HepG2 (cell line): ENCODE measurements around the gene ABCB8. TPM values are rescaled to one million over a fixed set of nuclear protein-coding genes. Genes with fewer than 3 reads are reported as not detected.

Experiments used
- AGO2 ChIP-seq: fragments of 200-400 bp; formaldehyde crosslinking; optimal IDR thresholded peaks from 2 replicates; pipeline ENCODE3; 2017; ENCODE audit warnings: mild to moderate bottlenecking, low read depth, low read length, moderate library complexity
- HDAC2 ChIP-seq: sonication (generic); formaldehyde crosslinking; IDR thresholded peaks from 2 replicates; pipeline ENCODE4 v1.4.0; 2020; ENCODE audit warnings: missing genetic modification reagents
- ISL2 ChIP-seq: sonication (generic); formaldehyde crosslinking; IDR thresholded peaks from 2 replicates; pipeline ENCODE4 v1.5.0; 2020; ENCODE audit warnings: missing genetic modification reagents
- KDM2A ChIP-seq: sonication (generic); formaldehyde crosslinking; IDR thresholded peaks from 2 replicates; pipeline ENCODE4 v1.4.0; 2020; ENCODE audit warnings: low read depth, missing genetic modification reagents, borderline replicate concordance
- MAFK ChIP-seq, 2 experiments: IDR thresholded peaks in 1 of 2; conservative IDR thresholded peaks in 1 of 2; 2 replicates each; pipeline ENCODE4 v1.6.1; 2011; ENCODE audit warnings: improper control_type of control experiment in 2 of 2, low read length in 2 of 2
- MAX ChIP-seq: IDR thresholded peaks from 2 replicates; pipeline ENCODE4 v1.6.1; 2012; ENCODE audit warnings: inconsistent platforms
- MED8 ChIP-seq: sonication (generic); formaldehyde crosslinking; IDR thresholded peaks from 2 replicates; pipeline ENCODE4 v1.8.1; 2023; ENCODE audit warnings: mild to moderate bottlenecking, missing genetic modification reagents; ENCODE audit not compliant: insufficient replicate concordance
- MTF1 ChIP-seq: sonication (generic); formaldehyde crosslinking; IDR thresholded peaks from 2 replicates; pipeline ENCODE4 v1.5.0; 2020; ENCODE audit warnings: missing genetic modification reagents
- NONO ChIP-seq, 2 experiments: fragments of 450-650 bp in 1 of 2; sonication (generic) in 1 of 2; formaldehyde crosslinking in 1 of 2; IDR thresholded peaks in 1 of 2; conservative IDR thresholded peaks in 1 of 2; 2 replicates each; pipeline versions ENCODE4 v1.6.1 to v1.8.0; 2017 to 2022; ENCODE audit warnings: mild to moderate bottlenecking in 1 of 2, missing genetic modification reagents in 1 of 2, moderate library complexity in 1 of 2
- NR0B2 ChIP-seq: sonication (generic); formaldehyde crosslinking; IDR thresholded peaks from 2 replicates; pipeline ENCODE4 v1.4.0; 2020; ENCODE audit warnings: mild to moderate bottlenecking, missing genetic modification reagents
- PATZ1 ChIP-seq: sonication (generic); formaldehyde crosslinking; IDR thresholded peaks from 2 replicates; pipeline ENCODE4 v1.4.0; 2020; ENCODE audit warnings: missing genetic modification reagents
- PRDM10 ChIP-seq: sonication (generic); formaldehyde crosslinking; IDR thresholded peaks from 2 replicates; pipeline ENCODE4 v1.4.0; 2020; ENCODE audit warnings: low read depth, missing genetic modification reagents
- TGIF2 ChIP-seq: IDR thresholded peaks from 2 replicates; pipeline ENCODE4 v1.6.1; 2016; ENCODE audit warnings: control low read depth, missing compliant biosample characterization
- THRA ChIP-seq: sonication (generic); formaldehyde crosslinking; IDR thresholded peaks from 2 replicates; pipeline ENCODE4 v1.4.0; 2020; ENCODE audit warnings: missing genetic modification reagents, borderline replicate concordance
- ZBTB39 ChIP-seq: sonication (generic); formaldehyde crosslinking; IDR thresholded peaks from 2 replicates; pipeline ENCODE4 v1.5.0; 2020; ENCODE audit warnings: missing genetic modification reagents
- ZFP1 ChIP-seq: IDR thresholded peaks from 2 replicates; pipeline ENCODE4 v1.6.1; 2016
- ZNF605 ChIP-seq: sonication (generic); formaldehyde crosslinking; IDR thresholded peaks from 2 replicates; pipeline ENCODE4 v1.8.0; 2022; ENCODE audit warnings: mild to moderate bottlenecking, missing genetic modification reagents
- ZNF75D ChIP-seq: sonication (generic); formaldehyde crosslinking; IDR thresholded peaks from 2 replicates; pipeline ENCODE4 v1.8.1; 2023; ENCODE audit warnings: missing genetic modification reagents, mild to moderate bottlenecking, borderline replicate concordance
- polyA plus RNA-seq, 8 experiments: library from polyadenylated mRNA; depleted of rRNA in 3 of 8; stranded (reverse) in 7 of 8; unstranded in 1 of 8; fragments of >200 nt; fragmentation: Illumina TruSeq in 4 of 8; extraction: Trizol in 4 of 8; gene quantifications; 2 replicates each; pipeline versions ENCODE4 v1.2.1 to v1.2.3, GENCODE V29; 2011 to 2016; ENCODE audit warnings: low read depth in 4 of 8, missing spikeins in 1 of 8, mixed read lengths in 1 of 8; ENCODE audit not compliant: insufficient read depth in 1 of 8
- total RNA-seq, 5 experiments: library from RNA; depleted of rRNA; stranded (reverse); fragments of >200 nt; fragmentation: Illumina TruSeq; extraction: Trizol; gene quantifications; 2 replicates each; pipeline ENCODE4 v1.2.3, GENCODE V29; 2016; ENCODE audit warnings: low read depth in 1 of 5

ABCB8 gene
- total and polyA plus RNA-seq, 2 of the 13 experiments (the other 11 are each of a cell fraction or from before 2014, with no cell fraction given) = 6.6 to 16.7 TPM

GRCh38 chr7:151017953-151018420 lies 10.3 kb upstream of the ABCB8 start (continued):
- no peak for TF ChIP-seq ZBTB39
- no peak for TF ChIP-seq ISL2 (CRISPR knock-in tag)
- 0 out of 2 replicates have a peak, but pooled peaks have one; percentile 43 for TF ChIP-seq PRDM10
- no peak for TF ChIP-seq TGIF2 (CRISPR knock-in tag)
- TF ChIP-seq KDM2A = peak; percentile 67
- no peak for TF ChIP-seq MTF1 (CRISPR knock-in tag)
- TF ChIP-seq ZNF605 (CRISPR knock-in tag) = 0 out of 2 replicates have a peak, but pooled peaks have one; percentile 42
- peak; percentile 76; the same call in 1 of the 2 replicates for TF ChIP-seq MAX
- no peak for TF ChIP-seq ZNF75D
- no peak for TF ChIP-seq AGO2
- TF ChIP-seq NR0B2 (CRISPR knock-in tag) = peak; percentile 78; the same call in 1 of the 2 replicates
- TF ChIP-seq THRA (CRISPR knock-in tag) = 0 out of 2 replicates have a peak, but pooled peaks have one; percentile 43
- 0 out of 2 replicates have a peak, but pooled peaks have one; percentile 28 for TF ChIP-seq ZFP1 (CRISPR knock-in tag)
- peak; percentile 46; the same call in 1 of the 2 replicates for TF ChIP-seq HDAC2 (CRISPR knock-in tag)
- TF ChIP-seq MED8 = peak; percentile 50
- TF ChIP-seq PATZ1 (CRISPR knock-in tag) = no peak
- no peak for TF ChIP-seq MAFK (conservative IDR thresholded peaks at IDR 0.05 in 1 of 2, IDR thresholded peaks at IDR 0.05 in 1 of 2; ENCODE audit: low read length in 2 of 2)
- no peak for TF ChIP-seq NONO (IDR thresholded peaks at IDR 0.05)
- peak; percentile 51; the same call in 1 of the 2 replicates for TF ChIP-seq NONO (CRISPR knock-in tag; conservative IDR thresholded peaks at IDR 0.05)
